MM.1S (cell line): Measurements from ENCODE around the gene FAM131C.
A peak's percentile ranks its signal among the peaks of the same experiment; 100 is the strongest.

Experiments used
- DNase-seq: peaks from one replicate; pipeline ENCODE4 v3.0.0-alpha.2; 2015
- H2AFZ ChIP-seq: fragments of 300-600 bp; sonication (generic); 2 replicates; pipeline ENCODE4 v1.6.0; 2016; ENCODE audit warnings: antibody characterized with exemption, low read length
- H3F3A ChIP-seq: fragments of 300-600 bp; sonication (generic); 2 replicates; pipeline ENCODE4 v1.6.1; 2016; ENCODE audit warnings: mild to moderate bottlenecking, antibody characterized with exemption, low read length, moderate library complexity, mixed read lengths; ENCODE audit not compliant: insufficient read depth
- H3K27ac ChIP-seq: fragments of 300-600 bp; sonication (generic); 2 replicates; pipeline ENCODE4 v1.5.1; 2016; ENCODE audit warnings: mild to moderate bottlenecking, low read length
- H3K27me3 ChIP-seq: fragments of 300-600 bp; sonication (generic); replicated peaks from 2 replicates; pipeline ENCODE4 v1.6.0; 2016; ENCODE audit warnings: low read length; ENCODE audit not compliant: insufficient read depth
- H3K36me3 ChIP-seq: fragments of 300-600 bp; sonication (generic); replicated peaks from 2 replicates; pipeline ENCODE4 v1.6.1; 2016; ENCODE audit warnings: mild to moderate bottlenecking, low read length, mixed read lengths; ENCODE audit not compliant: insufficient read depth
- H3K4me1 ChIP-seq: fragments of 300-600 bp; sonication (generic); 2 replicates; pipeline ENCODE4 v1.6.1; 2016; ENCODE audit warnings: low read length, mixed read lengths
- H3K4me2 ChIP-seq: fragments of 300-600 bp; sonication (generic); 2 replicates; pipeline ENCODE4 v1.6.0; 2016; ENCODE audit warnings: low read depth, low read length
- H3K4me3 ChIP-seq: fragments of 300-600 bp; sonication (generic); 2 replicates; pipeline ENCODE4 v1.5.1; 2016; ENCODE audit warnings: low read length, mixed read lengths
- H3K79me2 ChIP-seq: fragments of 300-600 bp; sonication (generic); 2 replicates; pipeline ENCODE4 v1.6.1; 2016; ENCODE audit warnings: mixed run types, low read length, mixed read lengths
- H3K9ac ChIP-seq: fragments of 300-600 bp; sonication (generic); 2 replicates; pipeline ENCODE4 v1.6.1; 2016; ENCODE audit warnings: low read length, mixed read lengths
- H3K9me2 ChIP-seq: fragments of 300-600 bp; sonication (generic); replicated peaks from 2 replicates; pipeline ENCODE4 v1.6.1; 2016; ENCODE audit warnings: mild to moderate bottlenecking, low read length, mixed read lengths; ENCODE audit not compliant: insufficient read depth
- H3K9me3 ChIP-seq: fragments of 300-600 bp; sonication (generic); replicated peaks from 2 replicates; pipeline ENCODE4 v1.6.1; 2016; ENCODE audit warnings: mild to moderate bottlenecking, low read length, mixed read lengths; ENCODE audit not compliant: insufficient read depth
- H4K20me1 ChIP-seq: fragments of 300-600 bp; sonication (generic); 2 replicates; pipeline ENCODE4 v1.6.1; 2016; ENCODE audit warnings: mild to moderate bottlenecking, low read length, moderate library complexity, mixed read lengths; ENCODE audit not compliant: insufficient read depth
- CTCF ChIP-seq: fragments of 300-600 bp; sonication (generic); IDR thresholded peaks from 2 replicates; pipeline ENCODE4 v1.5.1; 2016; ENCODE audit warnings: antibody characterized with exemption, low read length, mixed read lengths
- EZH2 ChIP-seq: fragments of 300-600 bp; sonication (generic); optimal IDR thresholded peaks from 2 replicates; pipeline ENCODE3; 2017; ENCODE audit warnings: low read depth, mild to moderate bottlenecking, antibody characterized with exemption, low read length, mixed read lengths
- EZH2phosphoT487 ChIP-seq: fragments of 300-600 bp; sonication (generic); IDR thresholded peaks from 2 replicates; pipeline ENCODE4 v1.6.1; 2018; ENCODE audit warnings: antibody characterized with exemption, low read length

Gene FAM131C

GRCh38 chr1:16082283-16083038 lies 9.0 kb upstream of the FAM131C start:
- Histone ChIP-seq H3K9me2 (no peaks in the 10 kb centered on the region), H3K27ac (no peak overlapping the region), H3K9ac (no peak overlapping the region), H3K4me2 (no peak overlapping the region), H3K36me3 (no peaks in the 10 kb centered on the region), H3K27me3 (peaks cover 6% of the 10 kb centered on the region; the same call in 1 of the 2 replicates), H3F3A (no peaks in the 10 kb centered on the region), H3K79me2 (no peaks in the 10 kb centered on the region), H2AFZ (no peak overlapping the region), H3K4me1 (no peaks in the 10 kb centered on the region), H4K20me1 (no peaks in the 10 kb centered on the region), H3K9me3 (no peaks in the 10 kb centered on the region), H3K4me3 (no peak overlapping the region)
- TF ChIP-seq EZH2, result no peak
- peak; percentile 88 for TF ChIP-seq CTCF
- peak; percentile 59 for DNase-seq

- Histone ChIP-seq H3K4me2 (no peak overlapping the region), H3K9me3 (no peaks in the 10 kb centered on the region), H4K20me1 (no peaks in the 10 kb centered on the region), H3K27me3 (peaks cover 3% of the 10 kb centered on the region; the same call in 1 of the 2 replicates), H3K36me3 (no peaks in the 10 kb centered on the region), H3K4me3 (no peak overlapping the region), H3K9ac (no peak overlapping the region), H3K9me2 (no peaks in the 10 kb centered on the region), H3K27ac (no peak overlapping the region), H3F3A (no peaks in the 10 kb centered on the region), H2AFZ (no peak overlapping the region), H3K79me2 (no peaks in the 10 kb centered on the region), H3K4me1 (no peaks in the 10 kb centered on the region)
- no peak for DNase-seq
- no peak for TF ChIP-seq CTCF
- no peak for TF ChIP-seq EZH2
- TF ChIP-seq EZH2phosphoT487, result no peak
These were observed 8.2 kb upstream of the FAM131C start for GRCh38 chr1:16081636-16082035.

DNA sequence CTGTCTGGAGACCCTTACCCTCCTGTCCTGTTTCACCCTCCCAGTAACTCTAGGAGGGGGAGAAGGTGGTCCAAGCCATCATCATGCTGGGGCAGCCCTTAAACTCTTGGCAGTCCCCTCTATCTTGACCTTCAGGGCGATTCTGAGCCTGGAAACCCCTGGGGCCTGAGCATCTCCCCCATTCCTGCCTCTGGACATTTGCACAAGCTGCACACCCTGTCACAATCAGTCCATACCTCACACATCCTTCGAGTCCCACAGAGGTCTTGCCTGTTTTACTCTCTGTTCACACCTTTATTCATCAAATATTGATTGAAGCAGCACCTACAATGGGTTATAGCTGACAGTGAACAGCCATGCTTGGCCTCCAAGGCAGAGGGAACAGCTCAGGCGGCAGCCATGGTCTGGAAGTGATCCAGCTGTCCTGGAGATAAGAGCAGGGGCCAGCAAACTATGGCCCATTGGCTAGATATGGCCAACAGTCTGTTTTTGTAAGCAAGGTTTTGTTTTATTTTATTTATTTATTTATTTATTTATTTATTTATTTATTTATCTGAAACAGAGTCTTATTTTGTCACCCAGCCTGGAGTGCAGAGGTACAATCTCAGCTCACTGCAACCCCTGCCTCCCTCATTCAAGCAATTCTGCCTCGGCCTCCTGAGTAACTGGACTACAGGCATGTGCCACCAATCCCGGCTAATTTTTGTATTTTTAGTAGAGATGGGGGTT lies 7.1 kb upstream of the FAM131C start:
- Histone ChIP-seq H3K27me3 (peaks cover 7% of the 10 kb centered on the region), H3K27ac (no peak overlapping the region), H3K4me3 (no peak overlapping the region), H2AFZ (no peak overlapping the region), H3K4me1 (no peaks in the 10 kb centered on the region), H3K9me2 (no peaks in the 10 kb centered on the region), H4K20me1 (no peaks in the 10 kb centered on the region), H3K9me3 (no peaks in the 10 kb centered on the region), H3K9ac (no peak overlapping the region), H3K4me2 (no peak overlapping the region), H3K36me3 (no peaks in the 10 kb centered on the region), H3F3A (no peaks in the 10 kb centered on the region), H3K79me2 (no peaks in the 10 kb centered on the region)
- no peak for TF ChIP-seq EZH2phosphoT487
- no peak for TF ChIP-seq EZH2
- TF ChIP-seq CTCF, result no peak
- DNase-seq, result no peak
